Esophagus muscularis mucosa (tissue), 4 donors: ENCODE results near the gene BRAP.

ENCODE experiments used
- EP300 ChIP-seq: sonication (generic); formaldehyde crosslinking; IDR thresholded peaks from one replicate; pipeline ENCODE4 v1.6.1; 2017; ENCODE audit warnings: antibody characterized with exemption
- POLR2A ChIP-seq: fragments of 450-650 bp; IDR thresholded peaks from one replicate; pipeline ENCODE4 v1.6.1; 2017; ENCODE audit warnings: antibody characterized with exemption, moderate library complexity, mild to moderate bottlenecking, low read depth
- POLR2AphosphoS5 ChIP-seq, 2 donors: sonication (generic); formaldehyde crosslinking; IDR thresholded peaks; one replicate each; pipeline ENCODE4 v1.6.1; 2017; ENCODE audit warnings: antibody characterized with exemption in 2 of 2
- TF ChIP-seq, protein P1 (sequence below), 3 experiments: fragments of 200-600 bp in 2 of 3; fragments of 450-650 bp in 1 of 3; sonication (generic) in 2 of 3; IDR thresholded peaks; one replicate each; pipeline ENCODE4 v1.5.1; 2017 to 2019; ENCODE audit warnings: antibody characterized with exemption in 3 of 3, mild to moderate bottlenecking in 2 of 3, moderate library complexity in 1 of 3

DNA sequence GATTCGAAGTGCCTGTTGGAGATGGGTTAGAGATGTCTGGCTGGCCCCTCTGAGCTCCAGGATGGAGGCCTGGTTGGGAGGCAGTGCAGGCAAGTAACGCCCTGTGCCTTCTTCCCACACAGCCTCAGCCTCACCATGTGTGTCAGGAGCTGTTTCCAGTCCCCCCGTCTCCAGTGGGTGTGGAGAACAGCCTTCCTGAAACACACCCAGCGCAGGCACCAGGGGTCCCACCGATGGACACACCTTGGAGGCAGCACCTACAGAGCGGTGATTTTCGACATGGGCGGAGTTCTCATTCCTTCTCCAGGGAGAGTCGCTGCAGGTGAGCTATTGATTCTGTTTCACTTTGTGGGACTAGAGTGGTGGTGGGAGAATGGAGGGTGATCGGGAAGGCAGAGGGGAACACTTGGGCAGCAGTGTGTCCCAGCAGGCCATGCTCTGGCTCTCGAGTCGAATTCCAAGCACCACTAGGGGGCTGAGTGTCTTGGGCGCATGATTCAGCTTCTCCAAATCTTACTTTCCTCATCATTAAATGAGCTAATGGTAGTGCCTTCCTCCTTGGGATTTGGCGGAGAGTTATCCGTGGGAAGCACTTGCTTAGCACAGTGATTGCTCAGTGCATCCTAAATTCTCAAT, 6.9 kb upstream of the BRAP start:
- TF ChIP-seq POLR2AphosphoS5 (IDR thresholded peaks at IDR 0.05) (no peak), EP300 (no peak), POLR2A (no peak)
- TF ChIP-seq, protein P1, sequence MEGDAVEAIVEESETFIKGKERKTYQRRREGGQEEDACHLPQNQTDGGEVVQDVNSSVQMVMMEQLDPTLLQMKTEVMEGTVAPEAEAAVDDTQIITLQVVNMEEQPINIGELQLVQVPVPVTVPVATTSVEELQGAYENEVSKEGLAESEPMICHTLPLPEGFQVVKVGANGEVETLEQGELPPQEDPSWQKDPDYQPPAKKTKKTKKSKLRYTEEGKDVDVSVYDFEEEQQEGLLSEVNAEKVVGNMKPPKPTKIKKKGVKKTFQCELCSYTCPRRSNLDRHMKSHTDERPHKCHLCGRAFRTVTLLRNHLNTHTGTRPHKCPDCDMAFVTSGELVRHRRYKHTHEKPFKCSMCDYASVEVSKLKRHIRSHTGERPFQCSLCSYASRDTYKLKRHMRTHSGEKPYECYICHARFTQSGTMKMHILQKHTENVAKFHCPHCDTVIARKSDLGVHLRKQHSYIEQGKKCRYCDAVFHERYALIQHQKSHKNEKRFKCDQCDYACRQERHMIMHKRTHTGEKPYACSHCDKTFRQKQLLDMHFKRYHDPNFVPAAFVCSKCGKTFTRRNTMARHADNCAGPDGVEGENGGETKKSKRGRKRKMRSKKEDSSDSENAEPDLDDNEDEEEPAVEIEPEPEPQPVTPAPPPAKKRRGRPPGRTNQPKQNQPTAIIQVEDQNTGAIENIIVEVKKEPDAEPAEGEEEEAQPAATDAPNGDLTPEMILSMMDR (IDR thresholded peaks at IDR 0.05), result no peak
